COLO829 (cell line): Measurements from ENCODE around the gene PHF10.
"Not testable (repeated sequence)": the region's sequence is repeated elsewhere in the genome, so short reads cannot be mapped to it uniquely, and the experiment has no call there.

Experiments used
- DNase-seq: peaks from one replicate; pipeline ENCODE4 v3.0.0; 2012; ENCODE audit warnings: low spot score

The PHF10 gene

DNA sequence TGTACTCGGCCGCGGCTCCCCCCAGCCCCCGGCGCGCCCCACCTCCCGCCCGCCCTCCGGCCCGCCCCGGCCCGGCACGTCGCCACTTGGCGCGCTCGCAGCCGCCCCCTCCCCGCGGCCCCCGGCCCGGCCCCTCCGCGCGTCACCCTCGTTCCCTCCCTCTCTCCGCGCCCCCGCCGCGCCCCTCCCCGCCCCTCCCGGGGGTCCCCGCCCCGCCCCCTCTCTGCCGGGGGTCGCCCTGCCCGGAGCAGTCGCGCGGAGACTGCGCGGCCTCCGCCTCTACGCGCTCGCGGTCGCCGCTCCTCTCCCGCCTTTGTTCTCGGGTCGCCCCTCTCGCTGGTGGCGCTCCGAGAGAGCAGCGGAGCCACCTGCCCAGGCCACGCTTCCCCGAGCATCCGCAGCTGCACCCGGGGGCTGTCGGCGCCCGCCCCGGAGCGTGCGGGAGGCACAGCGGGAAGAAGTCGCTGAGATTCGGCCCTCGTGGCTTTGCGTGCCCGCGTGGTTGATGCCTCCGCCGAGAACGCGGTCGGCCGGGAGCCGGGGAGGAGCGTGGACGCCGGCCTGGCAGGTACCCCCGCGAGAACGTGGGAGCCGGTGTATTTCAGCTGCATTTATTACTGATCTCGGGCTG lies at the start of gene PHF10:
Gene PHF10, minus strand, starts transcription at position 7 of the 631 bp plus-strand sequence. CDS start 569 bp downstream, outside the sequence.
- no peak for DNase-seq

DNA sequence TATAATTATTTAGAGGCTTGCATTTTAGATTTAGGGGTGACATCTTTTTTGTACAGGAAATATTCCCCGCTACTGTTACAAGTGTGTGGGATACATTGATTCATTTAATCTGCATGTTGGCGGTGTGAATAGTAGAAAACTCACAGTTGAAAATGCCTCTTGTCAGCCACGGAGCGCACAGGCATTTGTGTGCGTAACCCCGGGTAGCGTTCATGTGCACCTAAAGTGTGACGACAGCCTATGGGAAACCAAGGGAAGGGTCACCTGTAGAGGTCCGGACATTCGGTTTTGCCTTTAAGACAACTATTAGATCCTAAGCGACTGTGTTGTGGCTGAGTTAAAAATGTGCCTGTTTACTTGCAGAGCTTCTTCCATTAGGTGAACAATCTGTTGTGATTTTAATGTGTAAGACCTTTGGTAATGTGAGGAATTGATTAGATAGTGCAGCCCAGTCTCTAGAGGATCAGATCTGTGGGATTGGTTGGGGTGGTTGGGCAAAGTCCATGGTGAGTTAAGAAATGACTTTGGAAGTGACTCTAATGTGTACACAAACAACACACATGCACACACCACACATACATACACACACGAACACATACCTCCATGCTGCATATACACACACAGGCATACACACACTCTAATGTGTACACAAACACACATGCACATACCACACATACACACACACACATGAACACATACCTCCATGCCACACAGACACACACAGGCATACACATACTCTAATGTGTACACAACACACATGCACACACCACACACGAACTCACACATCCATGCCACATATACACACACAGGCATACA lies 42.8 kb upstream of the PHF10 start:
- no peak for DNase-seq

DNA sequence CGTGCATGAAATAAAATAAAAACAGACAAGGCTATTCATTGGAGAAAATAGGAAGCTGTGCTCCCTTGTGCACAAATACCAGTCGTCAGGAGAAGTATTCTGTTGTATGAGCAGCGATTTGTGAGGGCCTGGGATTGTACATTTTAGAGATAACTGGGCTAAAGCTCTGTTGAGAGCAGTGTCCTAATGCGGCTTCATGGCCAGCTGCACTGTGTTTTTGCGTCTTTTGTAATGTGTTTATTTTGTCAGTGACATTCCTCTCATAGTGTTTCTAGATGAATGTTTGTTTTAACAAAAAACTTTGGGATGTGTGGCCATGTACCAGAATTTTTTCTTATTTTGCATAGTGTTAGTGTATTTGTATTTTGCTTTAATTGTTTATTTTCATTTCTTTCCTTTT lies 41.9 kb upstream of the PHF10 start:
- DNase-seq: no peak

DNA sequence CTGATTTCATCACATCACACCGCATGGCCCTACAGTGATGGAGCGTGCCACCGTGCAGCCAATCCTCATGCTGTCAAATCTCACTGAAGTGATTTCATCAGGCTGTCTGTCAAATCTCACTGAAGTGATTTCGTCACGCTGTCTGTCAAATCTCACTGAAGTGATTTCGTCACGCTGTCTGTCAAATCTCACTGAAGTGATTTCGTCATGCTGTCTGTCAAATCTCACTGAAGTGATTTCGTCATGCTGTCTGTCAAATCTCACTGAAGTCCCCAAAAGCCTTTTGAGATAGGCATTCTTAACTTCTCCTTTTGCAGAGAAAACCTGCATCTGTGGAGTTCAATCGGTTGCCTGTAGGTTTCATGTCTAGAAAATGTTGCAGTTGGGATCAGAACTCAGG lies 41.5 kb upstream of the PHF10 start:
- not testable (repeated sequence) for DNase-seq

DNA sequence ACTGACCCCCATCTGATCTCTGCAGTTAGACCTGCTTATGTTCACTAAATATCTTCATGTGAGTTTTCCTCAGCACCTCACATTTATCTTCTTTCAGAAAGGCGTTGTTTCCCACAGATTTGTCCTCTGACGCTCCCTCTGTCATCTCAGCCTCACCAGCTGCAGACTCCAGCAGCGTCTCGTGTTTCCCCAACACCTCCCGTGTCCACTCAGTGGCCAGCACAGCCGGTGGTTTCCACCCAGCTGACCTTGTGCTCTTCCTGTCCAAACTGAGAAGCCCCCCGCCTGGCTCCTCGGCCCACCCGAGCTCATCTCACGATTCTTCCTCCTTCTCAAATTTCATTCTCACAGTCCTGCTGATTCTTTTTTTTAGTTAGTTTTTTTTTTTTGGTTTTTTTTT lies 39.6 kb upstream of the PHF10 start:
- no peak for DNase-seq

DNA sequence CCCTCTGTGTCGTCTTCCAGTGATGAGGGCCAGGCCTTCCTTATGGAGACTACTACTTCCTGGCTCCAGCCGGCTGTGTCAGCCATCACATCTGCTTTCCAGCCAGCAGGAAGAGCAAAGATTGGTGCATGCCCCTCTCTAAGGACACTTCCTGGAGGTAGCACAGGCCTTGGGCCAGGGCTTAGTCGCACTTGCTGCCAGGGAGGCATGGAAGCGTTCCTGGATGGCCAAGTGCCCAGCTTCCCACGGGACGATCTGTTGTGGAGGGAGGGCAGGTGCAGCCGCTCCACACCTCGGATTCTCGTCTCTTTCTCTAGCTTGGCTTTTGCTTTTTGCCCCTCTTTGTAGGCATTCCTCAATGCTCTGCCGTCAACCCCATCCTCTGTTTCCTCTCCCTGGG lies 39.0 kb upstream of the PHF10 start:
- no peak for DNase-seq

DNA sequence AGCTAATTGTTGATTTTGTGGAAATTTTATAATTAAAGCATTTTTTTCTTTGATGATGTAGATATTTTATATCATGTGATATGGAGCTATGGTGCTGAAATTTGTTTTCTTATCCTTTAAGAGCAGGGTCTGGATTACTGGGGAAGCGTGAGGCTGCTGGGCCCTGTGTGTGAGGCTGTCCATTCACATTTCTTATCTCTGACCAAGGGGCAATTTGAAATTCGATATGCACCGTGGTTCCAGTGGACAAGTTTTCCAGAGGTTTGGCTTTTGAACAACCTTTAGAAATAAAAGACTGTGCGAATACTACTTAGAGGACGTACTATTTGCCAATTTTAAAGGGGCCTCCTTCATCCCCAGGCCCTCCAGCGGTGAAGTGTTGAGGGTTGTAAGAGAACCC lies 30.9 kb upstream of the PHF10 start:
- DNase-seq: no peak

DNA sequence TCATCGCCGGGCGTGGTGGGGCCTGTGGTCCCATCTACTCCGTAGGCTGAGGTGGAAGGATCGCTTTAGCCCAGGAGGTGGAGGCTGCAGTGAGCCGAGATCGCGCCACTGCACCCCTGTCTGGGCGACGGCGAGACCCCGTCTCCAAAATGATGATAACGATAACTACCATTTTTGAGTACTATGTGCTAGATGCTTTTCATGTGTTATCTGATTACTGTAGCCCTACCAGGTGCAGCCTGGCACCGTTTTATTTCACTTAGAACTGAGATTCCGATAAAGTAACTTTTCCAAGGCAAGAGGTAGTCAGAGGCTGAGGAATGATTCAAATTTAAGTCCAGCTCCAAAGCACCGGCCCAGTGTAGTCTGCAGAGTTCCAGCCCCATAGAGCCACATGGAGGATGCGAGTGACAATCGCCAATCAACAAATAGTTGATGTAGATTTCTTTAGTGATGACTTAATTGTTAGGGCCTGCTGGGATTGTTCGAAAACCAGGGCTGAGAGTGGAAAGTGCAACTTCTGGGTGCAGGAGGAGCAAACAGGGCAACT lies 27.8 kb upstream of the PHF10 start:
- no peak for DNase-seq

DNA sequence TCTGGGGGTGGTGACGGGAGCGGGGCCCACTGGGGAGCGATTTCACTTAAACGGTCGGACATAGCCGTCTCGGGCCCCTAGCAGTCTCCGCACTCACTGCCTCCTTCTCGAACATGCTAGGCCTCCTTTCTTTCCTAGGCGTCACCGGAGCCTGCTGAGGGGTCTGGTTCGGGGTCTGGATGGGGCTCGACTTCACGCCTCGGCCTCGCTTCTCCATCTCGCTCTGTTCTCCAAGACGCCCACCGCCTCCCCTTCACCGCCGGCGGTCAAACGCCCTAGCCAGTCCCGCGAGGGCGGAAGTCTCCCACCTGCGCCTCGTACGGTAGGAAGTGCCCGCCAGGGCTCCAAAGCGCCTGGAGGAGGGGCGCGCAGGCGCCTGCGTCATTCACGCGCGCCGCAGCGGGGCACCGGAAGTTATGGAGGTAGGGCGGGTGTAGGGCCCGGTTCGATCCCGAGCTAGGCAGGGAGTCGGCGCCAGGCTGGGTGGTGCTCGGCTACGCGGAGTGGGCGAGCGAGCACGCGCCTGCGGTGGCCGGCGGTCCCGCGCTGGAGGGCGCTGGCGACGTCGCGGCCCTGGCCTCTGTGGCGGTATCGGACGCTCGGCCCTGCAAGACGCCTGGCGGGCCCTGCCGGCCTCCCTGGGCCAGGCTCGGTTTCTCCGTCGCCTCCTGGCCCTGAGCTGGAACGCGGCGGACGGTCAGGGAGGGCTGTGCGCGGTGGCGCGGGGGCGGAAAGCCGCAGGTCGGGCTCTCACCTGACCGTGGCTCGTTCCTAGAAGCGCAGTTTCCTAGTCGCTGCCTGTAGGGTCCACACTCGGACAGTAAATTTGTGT lies 27.2 kb upstream of the PHF10 start, which contains the start of the genes DYNLT2 and ERMARD:
Gene DYNLT2, minus strand, starts transcription at position 331 of the 832 bp plus-strand sequence. Its CDS starts 114 bp downstream, at position 217.
Gene ERMARD, plus strand, starts transcription at position 381 of the 832 bp plus-strand sequence. Its CDS starts 36 bp downstream, at position 417.
- peak; percentile 79 for DNase-seq

DNA sequence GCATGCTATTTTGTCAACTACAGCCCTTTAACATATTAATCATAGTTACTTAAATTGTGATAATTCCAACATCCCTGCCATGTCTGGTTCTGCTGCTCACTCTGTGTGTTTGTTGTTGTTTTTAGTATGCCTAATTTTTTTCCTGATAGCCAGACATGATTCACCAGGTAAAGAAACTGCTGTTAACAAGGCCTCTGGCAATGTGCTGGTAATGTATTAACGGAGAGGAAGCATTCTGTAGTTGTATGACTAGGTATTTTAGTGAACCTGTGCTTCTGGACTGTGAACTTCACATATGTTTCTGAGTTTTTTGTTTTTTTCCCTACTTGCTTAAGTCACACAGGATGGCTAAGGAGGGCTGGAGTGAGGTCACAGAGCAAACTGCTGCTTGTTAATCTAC lies 22.3 kb upstream of the PHF10 start:
- no peak for DNase-seq

DNA sequence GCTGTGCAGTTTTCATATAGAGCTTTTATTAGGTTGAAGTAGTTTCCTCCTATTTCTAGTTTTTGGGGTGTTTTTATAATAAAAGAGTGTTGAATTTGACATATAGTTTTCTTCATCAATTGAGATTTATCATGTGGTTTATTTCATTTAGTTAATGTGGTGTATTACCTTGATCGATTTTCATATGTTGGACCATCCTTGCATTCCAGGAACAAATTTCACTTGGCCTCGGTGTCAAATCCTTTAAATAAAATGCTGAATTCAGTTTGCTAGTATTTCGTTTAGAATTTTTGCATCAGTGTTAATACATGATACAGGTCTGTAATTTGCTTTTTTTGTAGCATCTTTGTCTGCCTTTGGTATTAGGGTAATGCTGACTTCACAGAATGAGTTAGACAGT lies 21.1 kb upstream of the PHF10 start:
- no peak for DNase-seq

DNA sequence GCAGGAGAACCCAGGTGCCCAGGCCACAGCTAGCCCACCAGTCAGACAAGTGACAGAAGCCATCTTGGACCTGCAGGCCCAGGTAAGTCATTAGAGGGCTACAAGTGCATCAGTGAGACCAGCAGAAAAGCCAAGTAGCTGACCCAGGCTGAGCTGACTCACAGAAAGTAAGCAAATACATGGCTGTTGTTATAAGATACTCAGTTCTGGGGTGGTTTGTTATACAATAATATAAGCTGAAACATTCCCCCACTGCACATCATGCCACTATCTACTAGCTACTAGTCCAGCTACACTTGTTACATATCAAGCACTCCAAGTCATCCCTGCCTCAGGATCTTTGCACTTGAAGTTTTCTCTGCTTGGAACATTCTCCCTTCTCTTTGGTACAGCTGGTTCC lies 17.0 kb upstream of the PHF10 start:
- DNase-seq: no peak

DNA sequence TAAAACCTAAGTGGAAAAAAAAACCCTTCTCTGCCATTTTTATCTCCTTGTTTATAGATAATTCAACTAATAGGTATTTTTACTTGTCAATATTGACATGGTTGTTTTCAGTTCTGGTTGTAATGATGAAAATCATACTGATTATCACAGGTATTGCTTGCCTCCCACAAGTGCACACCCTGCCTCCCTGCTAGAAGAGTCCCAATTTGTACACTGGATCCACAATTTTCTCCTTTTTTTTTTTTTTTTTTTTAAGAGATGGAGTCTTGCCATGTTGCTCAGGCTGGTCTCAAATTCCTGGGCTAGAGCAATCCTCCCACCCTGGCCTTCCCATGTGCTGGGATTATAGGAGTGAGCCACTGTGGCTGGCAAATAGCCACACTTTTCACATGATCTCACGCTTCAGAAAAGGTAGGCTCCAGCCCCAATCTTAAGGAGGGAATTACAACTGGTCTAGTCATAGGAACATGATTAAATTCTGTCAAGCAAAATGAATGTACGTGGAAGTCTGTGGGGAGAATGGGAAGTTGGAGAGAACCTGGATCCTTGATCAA lies 14.8 kb upstream of the PHF10 start:
- no peak for DNase-seq

DNA sequence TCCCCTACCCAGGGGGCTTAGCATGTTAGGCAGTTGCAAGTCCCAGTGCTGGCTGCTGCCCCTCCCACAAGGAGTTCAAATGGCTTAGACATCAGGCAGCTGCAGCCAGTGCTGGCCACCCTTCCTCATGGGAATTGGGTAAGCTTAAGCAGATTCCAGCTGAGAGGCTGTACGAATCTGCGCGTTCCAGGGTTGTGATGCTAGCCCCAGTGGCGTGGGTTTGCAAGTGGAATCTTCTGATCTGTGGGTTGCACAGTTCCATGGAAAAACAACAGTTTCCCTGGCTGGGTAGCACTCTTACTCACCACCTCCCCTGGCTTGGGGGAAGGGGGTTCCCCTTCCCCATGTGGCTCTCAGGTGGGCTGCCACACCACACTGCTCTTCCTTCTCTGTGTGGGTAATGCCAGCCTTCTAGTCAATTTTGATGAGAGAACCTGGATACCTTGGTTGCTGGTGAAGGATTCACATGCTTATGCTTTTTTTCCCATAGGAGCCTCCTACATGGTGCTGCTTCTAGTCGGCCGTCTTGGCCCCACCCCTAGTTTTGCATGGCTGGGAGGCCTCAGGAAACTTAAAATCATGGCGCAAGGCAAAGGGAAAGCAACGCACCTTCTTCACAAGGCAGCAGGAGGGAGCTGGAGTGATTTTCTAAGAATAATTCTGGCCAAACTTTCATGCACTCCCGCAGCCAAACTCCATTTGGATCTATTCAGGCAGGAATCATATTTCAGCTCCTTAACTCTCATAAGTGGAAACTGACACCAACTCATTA lies 14.1 kb upstream of the PHF10 start:
- no peak for DNase-seq

DNA sequence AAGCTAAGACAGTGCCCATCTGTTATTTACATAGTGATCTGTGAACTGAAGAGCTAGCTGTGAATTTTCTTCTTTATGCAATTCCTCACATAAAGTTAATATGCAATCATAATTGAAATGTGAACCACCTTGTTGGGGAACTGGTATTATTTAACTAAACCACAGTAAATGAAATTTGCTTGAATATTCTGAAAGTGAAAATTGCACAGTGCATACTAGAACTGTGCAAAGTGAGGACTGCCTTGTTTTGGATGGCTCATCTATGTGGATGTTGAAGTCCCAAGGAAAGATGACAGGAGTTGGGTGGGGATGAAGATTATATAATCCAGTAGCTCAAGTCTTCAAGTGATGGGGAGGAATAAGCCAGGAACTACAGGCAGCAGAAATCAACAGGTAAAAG lies 5.7 kb upstream of the PHF10 start:
- no peak for DNase-seq

DNA sequence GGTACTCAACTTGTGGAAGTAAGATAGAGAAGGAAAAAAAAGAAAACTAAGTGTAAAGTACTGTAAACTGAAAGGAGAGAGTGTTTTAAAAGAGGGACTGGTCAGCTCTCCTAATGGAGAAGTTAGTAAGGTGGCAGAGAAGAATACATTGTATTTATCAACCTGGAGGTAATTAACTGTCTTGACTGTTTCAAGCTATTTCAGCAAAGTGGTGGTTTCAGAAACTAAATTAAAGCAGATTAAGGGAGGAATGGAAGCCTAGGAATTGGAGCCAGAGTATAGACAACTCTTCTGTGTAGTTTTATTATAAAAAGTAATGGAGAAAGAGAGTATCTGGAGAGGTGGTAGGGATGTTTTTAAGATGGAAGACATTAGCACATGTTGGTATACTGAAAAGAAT lies 2.7 kb upstream of the PHF10 start:
- no peak for DNase-seq

DNA sequence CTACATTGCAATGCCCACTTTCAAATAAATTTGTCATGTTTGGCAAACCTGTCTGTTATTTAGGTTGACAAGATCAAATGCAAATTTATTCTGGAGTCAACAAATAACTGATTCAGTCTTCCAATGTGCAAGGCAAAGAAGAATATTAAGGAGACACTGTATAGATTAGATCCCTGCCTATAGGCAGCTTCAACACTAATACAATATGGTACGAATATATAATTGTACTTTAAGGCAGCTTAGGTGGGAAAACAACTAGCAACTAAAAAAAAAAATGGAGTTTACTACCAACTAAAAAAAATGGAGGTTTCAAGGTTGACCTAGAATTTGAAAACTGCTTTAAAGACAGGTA lies 1.7 kb upstream of the PHF10 start:
- DNase-seq: no peak

DNA sequence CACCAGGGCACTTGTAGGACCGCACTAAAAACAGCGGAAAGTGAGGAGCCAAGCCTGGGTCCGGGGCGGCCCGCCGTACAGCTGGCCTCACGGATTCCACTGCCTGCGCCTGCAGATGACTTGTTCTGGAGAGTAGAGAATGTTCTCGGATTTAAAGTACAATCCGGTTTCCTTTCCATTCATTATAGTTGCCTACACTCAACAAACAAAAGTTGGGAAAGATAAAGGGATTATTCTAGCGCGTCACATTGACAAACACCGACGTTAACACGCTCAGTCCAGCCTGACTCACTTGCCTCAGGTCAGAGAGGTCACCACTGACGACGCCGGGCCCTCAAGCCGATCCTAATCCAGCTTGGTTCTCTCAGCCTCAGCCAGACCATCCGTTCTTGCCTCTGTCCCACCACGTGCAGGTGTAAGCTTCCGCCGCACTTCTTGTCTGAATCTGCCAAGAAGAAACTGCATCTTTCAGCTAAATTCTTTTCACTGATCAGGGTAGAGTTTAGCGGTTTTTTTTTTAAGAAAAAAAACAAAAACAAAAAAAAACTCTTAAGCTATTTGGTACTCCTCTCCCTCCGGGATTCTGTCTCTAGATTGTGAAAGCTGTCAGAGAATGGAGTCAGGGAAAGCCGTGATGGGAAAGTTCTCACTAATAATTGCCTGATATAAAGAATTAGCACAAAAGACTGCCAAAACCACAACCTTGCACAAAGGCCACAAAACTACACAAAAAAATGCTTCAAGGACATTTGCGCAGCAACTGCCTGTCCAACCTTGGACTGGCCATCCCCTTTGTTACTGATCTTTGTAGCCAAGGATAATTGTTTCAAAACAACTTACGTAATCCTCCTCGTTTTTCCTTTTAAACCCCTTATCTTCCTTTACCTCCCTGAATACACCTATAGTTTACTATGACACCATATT lies 1.1 kb upstream of the PHF10 start:
- DNase-seq: no peak

DNA sequence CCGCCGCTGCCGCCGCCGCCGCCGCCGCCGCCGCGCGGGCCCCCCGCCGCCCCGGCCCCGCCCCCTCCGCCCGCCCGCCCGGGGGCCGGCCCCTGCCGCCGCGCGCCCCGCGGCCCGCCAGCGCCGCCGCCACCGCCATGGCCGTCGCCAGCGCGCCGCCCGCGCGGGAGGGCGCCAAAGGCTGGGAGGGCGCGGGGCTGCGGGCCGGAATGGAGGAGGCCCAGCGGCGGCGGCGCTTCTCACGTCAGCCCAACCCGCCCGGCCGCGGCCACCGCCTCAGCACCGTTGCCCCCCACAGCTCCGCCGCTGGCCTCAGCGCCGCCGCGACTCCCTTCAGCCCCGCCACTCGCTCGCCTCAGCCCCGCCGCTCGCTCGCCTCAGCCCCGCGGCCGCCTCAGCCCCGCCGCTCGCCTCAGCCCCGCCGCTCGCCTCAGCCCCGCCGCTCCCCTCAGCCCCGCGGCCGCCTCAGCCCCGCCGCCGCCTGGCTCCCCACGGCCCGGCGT lies 258 bp downstream of the PHF10 start:
- DNase-seq: no peak
